HG03439 (cell line): Measurements from ENCODE around the gene OR4D1.
"Not testable (repeated sequence)": the region's sequence is repeated elsewhere in the genome, so short reads cannot be mapped to it uniquely, and the experiment has no call there.

Experiments used
- ATAC-seq: cut with Tn5 transposase; IDR thresholded peaks from one replicate; pipeline ENCODE4 v1.9.1; 2021; ENCODE audit warnings: mild to moderate bottlenecking, moderate library complexity; ENCODE audit not compliant: unreplicated experiment

OR4D1 gene

GRCh38 chr17:58147930-58148434, at the start of gene OR4D1:
OR4D1 (plus strand) TSS chr17:58148384; CDS start chr17:58155154, 6,770 bp downstream.
- no peak for ATAC-seq

- no peak for ATAC-seq
Measured at GRCh38 chr17:58100506-58100905, 47.7 kb upstream of the OR4D1 start.

- ATAC-seq: not testable (repeated sequence)
Measured at GRCh38 chr17:58101898-58102297, 46.3 kb upstream of the OR4D1 start.

- ATAC-seq: no peak
Measured at GRCh38 chr17:58105093-58105492, 43.1 kb upstream of the OR4D1 start.

- no peak for ATAC-seq
Measured at GRCh38 chr17:58107306-58107705, 40.9 kb upstream of the OR4D1 start.

GRCh38 chr17:58109197-58109596, 39.0 kb upstream of the OR4D1 start:
- no peak for ATAC-seq

- no peak for ATAC-seq
Measured at GRCh38 chr17:58110012-58110411, 38.2 kb upstream of the OR4D1 start.

- no peak for ATAC-seq
Measured at GRCh38 chr17:58111676-58112075, 36.5 kb upstream of the OR4D1 start.

- no peak for ATAC-seq
Measured at GRCh38 chr17:58112970-58113631, 35.1 kb upstream of the OR4D1 start.

GRCh38 chr17:58113947-58114346, 34.2 kb upstream of the OR4D1 start:
- ATAC-seq: no peak

GRCh38 chr17:58117382-58117781, 30.8 kb upstream of the OR4D1 start:
- no peak for ATAC-seq

- no peak for ATAC-seq
Measured at GRCh38 chr17:58119491-58119890, 28.7 kb upstream of the OR4D1 start.

- ATAC-seq: no peak
Measured at GRCh38 chr17:58120195-58120822, 27.9 kb upstream of the OR4D1 start.

GRCh38 chr17:58121925-58122324, 26.3 kb upstream of the OR4D1 start:
- ATAC-seq: no peak

GRCh38 chr17:58127846-58128245, 20.3 kb upstream of the OR4D1 start:
- ATAC-seq: no peak

GRCh38 chr17:58132697-58133096, 15.5 kb upstream of the OR4D1 start:
- not testable (repeated sequence) for ATAC-seq

GRCh38 chr17:58136669-58137279, 11.4 kb upstream of the OR4D1 start:
- ATAC-seq: no peak

GRCh38 chr17:58141505-58141904, 6.7 kb upstream of the OR4D1 start:
- ATAC-seq: no peak

GRCh38 chr17:58143335-58143734, 4.8 kb upstream of the OR4D1 start:
- ATAC-seq: not testable (repeated sequence)

- ATAC-seq: no peak
Measured at GRCh38 chr17:58144801-58145200, 3.4 kb upstream of the OR4D1 start.

- no peak for ATAC-seq
Measured at GRCh38 chr17:58148609-58149008, 425 bp downstream of the OR4D1 start.

- no peak for ATAC-seq
Measured at GRCh38 chr17:58150394-58150793, 2.2 kb downstream of the OR4D1 start.
